GM12891 (cell line): ENCODE data around the gene C6orf15.

Experiments
- POLR2AphosphoS5 ChIP-seq: IDR thresholded peaks from 2 replicates; pipeline ENCODE4 v1.6.1; 2011; ENCODE audit warnings: low read depth, low read length, control low read depth
- TAF1 ChIP-seq: IDR thresholded peaks from 2 replicates; pipeline ENCODE4 v1.6.1; 2011; ENCODE audit warnings: low read depth, low read length, control low read depth

DNA sequence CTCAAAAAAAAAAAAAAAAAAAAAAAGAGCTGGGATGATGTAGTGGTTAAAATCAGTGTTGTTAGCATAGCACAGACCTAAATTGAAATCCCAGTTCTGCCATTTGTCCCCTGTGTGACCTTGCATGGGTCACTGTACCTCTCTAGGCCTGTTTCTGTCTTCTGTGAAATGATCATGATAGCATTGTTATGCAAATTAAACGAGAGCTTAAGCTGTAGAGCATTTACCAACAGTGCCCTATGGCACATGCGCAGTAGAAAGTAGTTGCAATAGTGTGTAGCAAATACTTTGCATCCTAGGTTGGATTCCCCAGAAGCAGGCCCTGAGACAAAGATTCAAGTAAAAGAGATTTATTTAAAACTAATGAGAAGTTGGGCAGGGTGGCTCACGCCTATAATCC, 19.2 kb upstream of the C6orf15 start:
- TF ChIP-seq POLR2AphosphoS5: no peak
- TF ChIP-seq TAF1: no peak
